Activated CD8-positive, alpha-beta memory T cell treated with anti-CD3 and anti-CD28 coated beads for 36 hours (primary cell): ENCODE data around the gene PXK. TPM values are rescaled to one million over a fixed set of nuclear protein-coding genes. Genes with fewer than 3 reads are reported as not detected.

Experiments used
- CTCF ChIA-PET: fragments of 350-600 bp; sonication (Branson Sonifier 250); formaldehyde crosslinking; loops from one replicate; lab custom pipeline; 2021; ENCODE audit warnings: antibody characterized with exemption; lab: Charles Lee
- POLR2A ChIA-PET: fragments of 350-600 bp; sonication (Branson Sonifier 250); formaldehyde crosslinking; loops from one replicate; lab custom pipeline; 2021; ENCODE audit warnings: antibody characterized with exemption; lab: Charles Lee
- total RNA-seq, 2 experiments: library from RNA; stranded (reverse); gene quantifications; one replicate each; pipeline ENCODE4 v1.2.3, GENCODE V29; 2021

Gene PXK
- total RNA-seq, 2 experiments from 2014 or later, result 31.7 to 32.0 TPM

GRCh38 chr3:58308728-58309127 is 24.0 kb upstream of the PXK start:
- POLR2A ChIA-PET, result interaction anchor here (1.2 kb wide), 1 partner anchor 69 kb away, joined by 5 read pairs; no protein-coding TSS in a partner anchor
- CTCF ChIA-PET, result interaction anchor here (1.0 to 4.5 kb wide), 5 partner anchors 12 to 184 kb away, joined by 3 to 19 read pairs (median 3); partner anchors contain the start of gene KCTD6

GRCh38 chr3:58317811-58318210 is 14.9 kb upstream of the PXK start:
- POLR2A ChIA-PET, result no interaction called here
- CTCF ChIA-PET, result interaction anchor here (1.5 kb wide), 1 partner anchor 11 kb away, joined by 5 read pairs; the partner anchor contains the start of genes HTD2 and RPP14

GRCh38 chr3:58321791-58322190 is 10.9 kb upstream of the PXK start:
- POLR2A ChIA-PET, result no interaction called here
- CTCF ChIA-PET, result interaction anchor here (0.6 to 3.4 kb wide), 3 partner anchors 9 to 71 kb away, joined by 3 to 22 read pairs (median 3); partner anchors contain the start of genes HTD2 and RPP14

GRCh38 chr3:58322793-58323192 is 9.9 kb upstream of the PXK start:
- POLR2A ChIA-PET, result no interaction called here
- CTCF ChIA-PET, result interaction anchor here (0.6 to 3.4 kb wide), 3 partner anchors 10 to 23 kb away, joined by 3 to 22 read pairs (median 3); partner anchors contain the start of genes HTD2 and RPP14

- ChIA-PET POLR2A (interaction anchor here (0.6 to 1.3 kb wide), 3 partner anchors 10 to 18 kb away, joined by 3 to 4 read pairs (median 3); partner anchors contain the start of genes HTD2 and RPP14), CTCF (interaction anchor here (1.3 to 2.1 kb wide), 3 partner anchors 10 to 114 kb away, joined by 3 to 7 read pairs (median 6); partner anchors contain the start of genes HTD2, PXK and RPP14)
Measured at GRCh38 chr3:58323529-58324390, 8.9 kb upstream of the PXK start.

GRCh38 chr3:58324391-58325390 is 8.0 kb upstream of the PXK start:
- POLR2A ChIA-PET, result interaction anchor here (0.6 to 1.3 kb wide), 4 partner anchors 9 to 29 kb away, joined by 3 to 4 read pairs (median 3); partner anchors contain the start of genes HTD2 and RPP14
- CTCF ChIA-PET, result interaction anchor here (0.9 to 2.1 kb wide), 5 partner anchors 9 to 113 kb away, joined by 3 to 7 read pairs (median 3); partner anchors contain the start of genes HTD2, PXK and RPP14

- POLR2A ChIA-PET, result interaction anchor here (1.3 kb wide), 1 partner anchor 10 kb away, joined by 3 read pairs; no protein-coding TSS in a partner anchor
- CTCF ChIA-PET, result interaction anchor here (0.9 to 2.1 kb wide), 4 partner anchors 8 to 21 kb away, joined by 3 to 7 read pairs (median 4); partner anchors contain the start of genes HTD2, PXK and RPP14
Measured at GRCh38 chr3:58325525-58325992, 7.1 kb upstream of the PXK start.

GRCh38 chr3:58326267-58326900 is 6.3 kb upstream of the PXK start:
- ChIA-PET POLR2A (interaction anchor here (1.0 kb wide), 1 partner anchor 107 kb away, joined by 3 read pairs; no protein-coding TSS in a partner anchor), CTCF (no interaction called here)

- POLR2A ChIA-PET, result no interaction called here
- CTCF ChIA-PET, result no interaction called here
Measured at GRCh38 chr3:58329150-58329921, 3.4 kb upstream of the PXK start.

GRCh38 chr3:58329922-58330413 is 2.7 kb upstream of the PXK start:
- POLR2A ChIA-PET, result no interaction called here
- CTCF ChIA-PET, result interaction anchor here (1.1 kb wide), 1 partner anchor 14 kb away, joined by 3 read pairs; no protein-coding TSS in a partner anchor

GRCh38 chr3:58331593-58332152 is 1.0 kb upstream of the PXK start:
- ChIA-PET CTCF (interaction anchor here (1.8 kb wide), 1 partner anchor 159 kb away, joined by 5 read pairs; no protein-coding TSS in a partner anchor), POLR2A (interaction anchor here (1.3 kb wide), 1 partner anchor 25 kb away, joined by 7 read pairs; the partner anchor contains the start of genes HTD2 and RPP14)

GRCh38 chr3:58333206-58334012 is 717 bp downstream of the PXK start:
- POLR2A ChIA-PET, result interaction anchor here (0.6 to 1.4 kb wide), 5 partner anchors 9 to 59 kb away, joined by 3 to 4 read pairs (median 3); partner anchors contain the start of genes HTD2 and RPP14
- CTCF ChIA-PET, result interaction anchor here (0.7 to 3.6 kb wide), 7 partner anchors 9 to 408 kb away, joined by 3 to 16 read pairs (median 4); partner anchors contain the start of genes HTD2 and RPP14

GRCh38 chr3:58334013-58334321 is 1.3 kb downstream of the PXK start:
- POLR2A ChIA-PET, result interaction anchor here (0.8 to 1.4 kb wide), 3 partner anchors 9 to 15 kb away, joined by 3 read pairs; no protein-coding TSS in a partner anchor
- CTCF ChIA-PET, result interaction anchor here (0.7 to 3.6 kb wide), 6 partner anchors 9 to 409 kb away, joined by 3 to 16 read pairs (median 5); partner anchors contain the start of genes HTD2 and RPP14

GRCh38 chr3:58334506-58334884 is 1.8 kb downstream of the PXK start:
- CTCF ChIA-PET, result interaction anchor here (0.7 to 3.6 kb wide), 7 partner anchors 10 to 296 kb away, joined by 3 to 16 read pairs (median 4); partner anchors contain the start of genes HTD2 and RPP14
- POLR2A ChIA-PET, result interaction anchor here (1.0 to 2.1 kb wide), 3 partner anchors 10 to 15 kb away, joined by 3 to 10 read pairs (median 3); no protein-coding TSS in a partner anchor

- ChIA-PET CTCF (interaction anchor here (0.6 to 3.6 kb wide), 5 partner anchors 10 to 96 kb away, joined by 3 to 16 read pairs (median 3); partner anchors contain the start of genes HTD2 and RPP14), POLR2A (interaction anchor here (0.7 to 2.1 kb wide), 4 partner anchors 10 to 22 kb away, joined by 3 to 10 read pairs (median 4); no protein-coding TSS in a partner anchor)
Measured at GRCh38 chr3:58335652-58335947, 2.9 kb downstream of the PXK start.
